ENCODE data around the gene PHACTR3.

- TF ChIP-seq, protein P1, sequence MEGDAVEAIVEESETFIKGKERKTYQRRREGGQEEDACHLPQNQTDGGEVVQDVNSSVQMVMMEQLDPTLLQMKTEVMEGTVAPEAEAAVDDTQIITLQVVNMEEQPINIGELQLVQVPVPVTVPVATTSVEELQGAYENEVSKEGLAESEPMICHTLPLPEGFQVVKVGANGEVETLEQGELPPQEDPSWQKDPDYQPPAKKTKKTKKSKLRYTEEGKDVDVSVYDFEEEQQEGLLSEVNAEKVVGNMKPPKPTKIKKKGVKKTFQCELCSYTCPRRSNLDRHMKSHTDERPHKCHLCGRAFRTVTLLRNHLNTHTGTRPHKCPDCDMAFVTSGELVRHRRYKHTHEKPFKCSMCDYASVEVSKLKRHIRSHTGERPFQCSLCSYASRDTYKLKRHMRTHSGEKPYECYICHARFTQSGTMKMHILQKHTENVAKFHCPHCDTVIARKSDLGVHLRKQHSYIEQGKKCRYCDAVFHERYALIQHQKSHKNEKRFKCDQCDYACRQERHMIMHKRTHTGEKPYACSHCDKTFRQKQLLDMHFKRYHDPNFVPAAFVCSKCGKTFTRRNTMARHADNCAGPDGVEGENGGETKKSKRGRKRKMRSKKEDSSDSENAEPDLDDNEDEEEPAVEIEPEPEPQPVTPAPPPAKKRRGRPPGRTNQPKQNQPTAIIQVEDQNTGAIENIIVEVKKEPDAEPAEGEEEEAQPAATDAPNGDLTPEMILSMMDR (IDR thresholded peaks at IDR 0.05; ENCODE audit: low read depth, low read length, poor library complexity, severe bottlenecking): no peak
- TF ChIP-seq EZH2phosphoT487 (IDR thresholded peaks at IDR 0.05; ENCODE audit: borderline replicate concordance, low read length): no peak
Observed at GRCh38 chr20:59858425-59858824, 254.1 kb downstream of the PHACTR3 start.
